Hepatocyte (in vitro differentiated cells): ENCODE data around the gene BCL2L1. TPM values are rescaled to one million over a fixed set of nuclear protein-coding genes. Genes with fewer than 3 reads are reported as not detected.
A peak's percentile ranks its signal among the peaks of the same experiment; 100 is the strongest.

ENCODE experiments used
- DNase-seq: peaks from one replicate; pipeline ENCODE4 v3.0.0-alpha.2; 2016; ENCODE audit warnings: low spot score
- H2AFZ ChIP-seq: fragments of 200-600 bp; sonication (generic); 2 replicates; pipeline ENCODE4 v1.6.0; 2016; ENCODE audit warnings: antibody characterized with exemption, mild to moderate bottlenecking
- H3K27ac ChIP-seq: fragments of 200-600 bp; sonication (generic); 2 replicates; pipeline ENCODE4 v1.5.1; 2016; ENCODE audit warnings: mild to moderate bottlenecking
- H3K27me3 ChIP-seq: fragments of 200-600 bp; sonication (generic); 2 replicates; pipeline ENCODE4 v1.6.1; 2016
- H3K36me3 ChIP-seq: fragments of 200-600 bp; sonication (generic); replicated peaks from 2 replicates; pipeline ENCODE4 v1.5.1; 2016; ENCODE audit warnings: low read depth; ENCODE audit not compliant: insufficient read depth
- H3K4me1 ChIP-seq: fragments of 200-600 bp; sonication (generic); 2 replicates; pipeline ENCODE4 v1.5.1; 2016; ENCODE audit warnings: mild to moderate bottlenecking, moderate library complexity; ENCODE audit not compliant: insufficient read depth
- H3K4me2 ChIP-seq: fragments of 200-600 bp; sonication (generic); 2 replicates; pipeline ENCODE4 v1.6.0; 2016
- H3K4me3 ChIP-seq: fragments of 200-600 bp; sonication (generic); 2 replicates; pipeline ENCODE4 v1.5.1; 2016; ENCODE audit warnings: mild to moderate bottlenecking
- H3K79me2 ChIP-seq: fragments of 200-600 bp; sonication (generic); 2 replicates; pipeline ENCODE4 v1.6.0; 2017; ENCODE audit warnings: mild to moderate bottlenecking
- H3K9me2 ChIP-seq: fragments of 200-600 bp; sonication (generic); replicated peaks from 2 replicates; pipeline ENCODE4 v1.6.0; 2017; ENCODE audit warnings: mild to moderate bottlenecking; ENCODE audit not compliant: insufficient read depth
- H3K9me3 ChIP-seq: fragments of 200-600 bp; sonication (generic); 2 replicates; pipeline ENCODE4 v1.5.1; 2016; ENCODE audit warnings: low read depth, mild to moderate bottlenecking
- H4K20me1 ChIP-seq: fragments of 200-600 bp; sonication (generic); 2 replicates; pipeline ENCODE4 v1.6.0; 2016; ENCODE audit warnings: mild to moderate bottlenecking; ENCODE audit not compliant: insufficient read depth, poor library complexity, severe bottlenecking
- CTCF ChIP-seq: fragments of 200-600 bp; sonication (generic); IDR thresholded peaks from 2 replicates; pipeline ENCODE4 v1.5.1; 2016; ENCODE audit warnings: antibody characterized with exemption, mild to moderate bottlenecking; ENCODE audit not compliant: poor library complexity
- EZH2 ChIP-seq: fragments of 200-600 bp; sonication (generic); IDR thresholded peaks from 2 replicates; pipeline ENCODE4 v1.6.1; 2016; ENCODE audit warnings: antibody characterized with exemption, mild to moderate bottlenecking, borderline replicate concordance
- EZH2phosphoT487 ChIP-seq: fragments of 200-600 bp; sonication (generic); IDR thresholded peaks from one replicate; pipeline ENCODE4 v1.6.1; 2018; ENCODE audit warnings: antibody characterized with exemption, mild to moderate bottlenecking, low read depth, moderate library complexity; ENCODE audit not compliant: unreplicated experiment, severe bottlenecking
- WGBS: methylation state at CpG from one replicate; pipeline ENCODE4 v1.1.6; 2016; ENCODE audit warnings: low lambda C conversion rate; ENCODE audit errors: missing lambda C conversion rate; 5-methylcytosine and 5-hydroxymethylcytosine counted together
- polyA plus RNA-seq: library from polyadenylated mRNA; unstranded; fragments of >200 nt; fragmentation: Nextera tagmentation; extraction: Ambion mirVana; gene quantifications from 2 replicates; pipeline ENCODE4 v1.2.1, GENCODE V29; 2016
- total RNA-seq: library from RNA; depleted of rRNA; stranded (reverse); fragments of >200 nt; gene quantifications from 2 replicates; pipeline ENCODE4 v1.2.3, GENCODE V29; 2014

The BCL2L1 gene
- total and polyA plus RNA-seq, 2 experiments from 2014 or later = 104 to 139 TPM

- peaks cover 39% of the 10 kb centered on the region for H4K20me1 ChIP-seq
- H3K9me3 ChIP-seq = no peaks in the 10 kb centered on the region
- no peak overlapping the region for H3K27ac ChIP-seq
- H3K27me3 ChIP-seq = no peaks in the 10 kb centered on the region
- peaks cover 99% of the 10 kb centered on the region for H3K79me2 ChIP-seq
- no peak overlapping the region for H3K4me3 ChIP-seq
- DNase-seq = no peak
- H2AFZ ChIP-seq = no peak overlapping the region
- WGBS = 93% methylated on average over 7 of the region's 7 CpGs
- H3K4me1 ChIP-seq = peaks cover 43% of the 10 kb centered on the region
- no peaks in the 10 kb centered on the region for H3K9me2 ChIP-seq
- H3K36me3 ChIP-seq = no peaks in the 10 kb centered on the region
- TF ChIP-seq EZH2phosphoT487 (no peak), CTCF (no peak), EZH2 (no peak)
- no peak overlapping the region for H3K4me2 ChIP-seq
Observed at GRCh38 chr20:31681128-31681727, 41.4 kb downstream of the BCL2L1 start.

- H3K9me2 ChIP-seq = no peaks in the 10 kb centered on the region
- whole genome bisulfite sequencing = 84% methylated on average over 7 of the region's 7 CpGs
- H3K4me2 ChIP-seq = no peak overlapping the region
- H2AFZ ChIP-seq = no peak overlapping the region
- H3K4me1 ChIP-seq = peaks cover 50% of the 10 kb centered on the region
- peaks cover 100% of the 10 kb centered on the region for H3K79me2 ChIP-seq
- no peaks in the 10 kb centered on the region for H3K36me3 ChIP-seq
- H4K20me1 ChIP-seq = peaks cover 38% of the 10 kb centered on the region
- H3K27ac ChIP-seq = peak overlapping the region; percentile 9
- DNase-seq = no peak
- TF ChIP-seq CTCF = no peak
- no peak for TF ChIP-seq EZH2phosphoT487
- no peak for TF ChIP-seq EZH2
- H3K9me3 ChIP-seq = no peaks in the 10 kb centered on the region
- no peaks in the 10 kb centered on the region for H3K27me3 ChIP-seq
- no peak overlapping the region for H3K4me3 ChIP-seq
Observed at GRCh38 chr20:31680286-31681127, 42.2 kb downstream of the BCL2L1 start.

- peak overlapping the region; percentile 9 for H3K27ac ChIP-seq
- H3K79me2 ChIP-seq = peaks cover 100% of the 10 kb centered on the region
- no peaks in the 10 kb centered on the region for H3K9me2 ChIP-seq
- H3K27me3 ChIP-seq = no peaks in the 10 kb centered on the region
- DNase-seq = no peak
- no peak overlapping the region for H3K4me3 ChIP-seq
- WGBS = 78% methylated on average over 9 of the region's 9 CpGs
- TF ChIP-seq EZH2phosphoT487 (no peak), EZH2 (no peak), CTCF (no peak)
- H4K20me1 ChIP-seq = peaks cover 43% of the 10 kb centered on the region
- H3K9me3 ChIP-seq = no peaks in the 10 kb centered on the region
- no peak overlapping the region for H3K4me2 ChIP-seq
- H2AFZ ChIP-seq = no peak overlapping the region
- peaks cover 53% of the 10 kb centered on the region for H3K4me1 ChIP-seq
- no peaks in the 10 kb centered on the region for H3K36me3 ChIP-seq
Observed at GRCh38 chr20:31679357-31680285, 43.0 kb downstream of the BCL2L1 start.
